Measurements from ENCODE around the gene DOCK1.

Gene DOCK1

GRCh38 chr10:127094984-127095383 lies 189.8 kb downstream of the DOCK1 start:
- DNase-seq, result no peak

DNA sequence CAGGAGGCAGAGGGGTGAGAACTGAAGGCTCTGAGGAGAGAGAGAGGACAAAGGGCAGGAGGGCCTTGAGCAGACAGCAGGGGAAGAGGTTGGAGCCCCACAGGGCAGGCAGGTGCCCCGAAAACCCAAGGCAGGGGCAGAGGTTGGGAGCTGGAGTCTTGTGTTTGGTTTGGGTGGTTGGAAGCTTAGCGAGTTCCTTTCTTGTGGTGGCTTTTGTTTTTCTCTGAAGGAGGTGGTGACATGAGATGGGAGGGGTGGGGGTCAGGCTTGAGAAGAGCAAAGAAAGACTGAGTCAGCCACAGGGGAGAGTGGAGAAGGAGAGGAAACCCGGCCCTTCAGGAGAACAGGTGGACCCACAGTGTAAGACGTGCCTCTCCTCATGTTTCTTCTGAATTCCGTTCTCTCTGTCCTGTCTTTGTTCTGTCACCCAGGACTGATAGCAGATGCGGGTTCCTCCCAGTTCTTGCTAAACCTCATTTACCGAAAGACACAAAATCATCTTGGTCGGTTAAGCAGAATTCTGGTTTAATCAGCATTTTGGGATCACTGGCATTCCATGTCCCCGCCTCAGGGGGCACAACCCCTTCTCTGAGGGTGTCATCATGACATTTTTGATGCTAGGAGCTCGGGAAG lies 195.9 kb downstream of the DOCK1 start:
- DNase-seq, result no peak

DNA sequence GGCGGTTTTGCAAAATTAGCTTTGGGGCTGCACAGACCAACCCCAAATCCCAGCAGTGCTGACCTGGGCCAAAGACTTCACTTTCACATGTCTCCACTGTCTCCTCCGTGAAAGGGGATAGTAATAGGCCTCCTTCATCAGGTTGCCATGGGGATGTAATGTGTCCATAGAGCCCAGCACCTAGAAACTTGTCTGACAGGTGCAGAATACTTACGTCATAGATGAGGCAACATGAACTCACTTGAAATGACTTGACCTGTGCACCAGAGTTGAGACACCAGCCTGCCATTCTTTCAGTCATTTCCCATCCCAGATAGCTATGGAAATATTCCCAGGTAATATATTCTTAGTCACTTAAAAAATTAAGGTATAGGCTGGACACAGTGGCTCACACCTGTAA lies 196.9 kb downstream of the DOCK1 start:
- no peak for DNase-seq

GRCh38 chr10:127115100-127115499 lies 209.9 kb downstream of the DOCK1 start:
- DNase-seq, result no peak

GRCh38 chr10:127117125-127117524 lies 211.9 kb downstream of the DOCK1 start:
- no peak for DNase-seq

- no peak for DNase-seq
Observed at GRCh38 chr10:127118034-127118433, 212.8 kb downstream of the DOCK1 start.

GRCh38 chr10:127119936-127120335 lies 214.7 kb downstream of the DOCK1 start:
- DNase-seq, result no peak

- DNase-seq, result no peak
Observed at GRCh38 chr10:127122831-127123230, 217.6 kb downstream of the DOCK1 start.

GRCh38 chr10:127123626-127124025 lies 218.4 kb downstream of the DOCK1 start:
- no peak for DNase-seq

DNA sequence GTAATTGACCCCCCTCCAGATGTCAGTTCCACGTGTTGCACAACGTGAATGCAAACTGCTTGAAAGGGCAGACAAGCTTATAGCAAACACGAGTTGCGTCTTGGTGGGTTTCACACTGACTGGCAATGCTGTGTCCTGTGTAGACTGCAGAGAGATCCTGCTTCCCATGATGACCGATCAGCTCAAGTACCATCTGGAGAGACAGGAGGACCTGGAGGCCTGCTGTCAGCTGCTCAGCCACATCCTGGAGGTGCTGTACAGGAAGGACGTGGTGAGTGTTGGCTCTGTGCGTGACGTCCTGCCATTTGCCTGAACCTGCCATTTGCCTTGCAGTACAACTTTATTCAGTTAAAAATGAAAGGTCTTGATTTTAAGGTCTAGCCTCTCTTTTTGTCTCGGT lies 220.1 kb downstream of the DOCK1 start:
- no peak for DNase-seq

DNA sequence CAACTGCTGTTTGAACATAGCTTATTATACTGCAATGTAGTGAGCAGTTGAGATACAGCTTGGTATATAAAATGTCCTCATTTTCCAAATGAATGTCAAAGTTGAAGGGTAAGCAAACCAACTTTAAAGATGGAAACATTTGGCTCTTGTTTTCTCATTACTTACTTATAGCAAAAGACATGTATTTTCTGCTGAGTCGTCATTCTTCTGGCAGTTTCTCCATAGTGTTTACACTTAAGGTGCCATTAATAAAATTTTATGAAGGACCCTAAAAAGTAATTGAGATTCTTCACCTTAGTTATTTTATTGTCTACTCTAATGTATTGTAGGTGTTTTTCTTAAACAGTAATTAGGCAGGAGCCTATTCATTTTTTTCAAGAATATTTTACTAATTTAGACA lies 222.6 kb downstream of the DOCK1 start:
- DNase-seq, result no peak

DNA sequence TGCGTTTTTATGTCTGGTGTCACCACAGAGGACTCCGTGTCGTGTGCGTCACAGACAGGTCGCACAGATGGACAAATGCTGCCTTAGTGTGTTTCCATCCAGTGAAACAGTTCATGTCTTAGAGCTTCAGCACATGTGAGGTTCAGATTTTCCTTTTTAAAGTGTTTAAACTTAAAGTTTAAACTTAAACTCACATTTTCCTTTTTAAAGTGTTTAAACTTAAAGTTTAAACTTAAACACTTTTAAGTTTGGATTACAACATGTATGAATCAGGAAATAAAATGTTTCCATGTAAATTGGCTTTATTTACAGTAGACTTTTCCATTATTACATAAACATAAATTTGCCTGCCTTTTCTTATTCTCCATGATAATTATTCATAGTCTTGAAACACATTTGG lies 223.9 kb downstream of the DOCK1 start:
- DNase-seq, result no peak

- no peak for DNase-seq
Observed at GRCh38 chr10:127132451-127132850, 227.2 kb downstream of the DOCK1 start.

DNA sequence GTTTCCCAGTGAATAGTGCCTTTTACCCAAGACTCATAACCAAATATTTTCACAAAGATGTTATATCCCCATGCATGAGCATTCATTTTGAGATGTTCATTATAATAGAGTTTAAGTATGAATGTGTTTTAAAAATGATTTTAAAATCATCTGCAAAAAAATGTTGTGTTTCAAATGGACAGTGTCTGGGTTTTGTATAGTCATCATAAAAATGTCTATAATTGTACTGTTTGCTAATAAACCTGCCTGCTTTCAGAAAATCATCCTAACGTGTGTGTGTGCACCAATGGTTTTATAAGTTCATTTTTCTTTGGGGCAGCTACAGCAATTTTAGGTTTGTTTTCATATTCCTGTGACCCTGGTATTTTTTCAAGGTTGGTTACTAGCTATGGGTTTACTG lies 228.0 kb downstream of the DOCK1 start:
- no peak for DNase-seq

DNA sequence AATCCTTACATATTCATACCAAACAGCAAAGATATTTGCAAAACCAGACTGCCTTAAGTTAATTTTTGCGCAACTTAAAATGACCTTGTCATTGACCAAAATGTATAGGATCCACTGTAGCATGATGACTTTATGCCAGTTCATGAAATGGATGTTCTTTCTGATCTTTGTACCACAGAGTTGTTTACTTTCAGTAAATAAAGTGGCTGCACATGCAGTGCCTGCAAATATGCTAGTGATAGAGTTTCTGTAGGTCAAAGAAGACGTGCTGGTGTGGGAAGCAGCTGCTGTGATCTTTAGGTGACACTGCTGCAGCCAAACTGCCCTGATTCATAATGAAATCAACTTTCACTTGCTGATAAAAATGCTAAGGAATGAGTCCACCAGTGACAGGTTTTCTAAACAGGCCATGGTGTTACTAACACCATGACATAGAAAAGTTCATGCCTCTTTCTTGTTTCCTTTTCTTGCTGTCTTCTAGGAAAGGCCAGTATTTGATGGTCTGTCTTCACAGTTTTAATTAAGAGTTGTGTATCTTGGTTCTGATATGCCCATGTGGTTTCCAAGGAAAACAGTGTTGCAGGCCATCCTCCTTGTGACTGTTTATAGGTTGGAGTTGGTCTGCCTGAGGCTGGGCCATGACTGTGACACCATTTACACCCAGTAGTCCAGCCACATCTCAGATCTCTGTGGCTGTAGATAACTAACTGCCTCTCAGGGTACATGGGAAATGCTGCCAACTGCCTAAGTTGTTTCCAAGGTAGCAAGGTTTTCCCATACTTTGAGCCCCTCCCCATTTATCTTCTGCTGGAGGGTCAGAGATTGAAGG lies 228.7 kb downstream of the DOCK1 start:
- DNase-seq, result no peak

DNA sequence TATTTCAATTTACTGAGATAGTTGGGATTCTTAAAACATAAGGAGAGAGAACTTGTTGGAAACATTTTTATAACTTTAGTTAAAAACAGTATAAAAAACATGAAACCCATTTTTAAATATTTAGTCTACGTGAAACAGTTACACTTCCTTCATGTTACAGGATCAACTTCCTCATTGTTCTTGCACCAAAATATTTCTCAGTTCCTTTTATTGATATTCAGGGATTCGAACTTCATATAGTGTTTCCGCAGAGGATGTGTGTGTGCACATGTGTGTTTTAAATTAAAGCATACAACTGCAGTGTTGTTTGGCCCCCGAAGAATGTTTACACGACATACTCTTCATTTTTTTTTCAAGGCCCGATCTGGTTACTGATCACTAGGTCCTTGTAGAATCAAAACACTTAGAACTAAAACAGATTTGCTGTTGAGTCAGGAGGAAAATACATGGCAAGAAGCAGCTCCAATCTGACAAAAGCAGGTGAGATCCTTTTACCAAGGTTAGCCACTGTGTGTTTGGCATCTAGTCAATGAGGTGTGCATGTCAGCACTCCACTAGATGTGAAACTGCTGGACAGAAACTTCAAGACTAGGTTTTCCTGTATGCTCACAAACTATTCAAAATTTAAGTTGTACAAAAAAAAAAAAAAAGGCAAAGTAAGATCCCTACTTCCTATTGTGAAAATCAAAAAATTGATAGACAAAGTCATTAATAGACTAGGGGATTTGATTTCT lies 230.8 kb downstream of the DOCK1 start:
- DNase-seq, result no peak

DNA sequence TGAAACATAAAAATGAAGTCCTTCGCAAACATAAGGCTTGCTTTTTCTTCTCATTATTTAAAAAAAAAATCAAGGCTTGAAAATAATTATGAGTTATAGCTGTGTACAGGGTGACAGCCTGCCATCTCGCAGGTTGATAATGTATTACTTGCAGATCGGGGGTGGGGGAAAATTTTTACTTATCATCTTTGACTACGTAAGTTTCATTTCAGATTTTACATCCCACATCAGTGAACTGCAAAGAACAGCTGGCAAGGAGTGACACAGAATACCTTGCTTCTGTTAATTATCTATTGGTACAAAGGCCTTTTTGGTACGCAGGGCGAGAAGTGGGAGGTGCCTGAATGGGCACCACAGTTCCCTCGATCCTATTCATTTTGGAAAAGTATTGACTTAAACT lies 232.2 kb downstream of the DOCK1 start:
- DNase-seq, result no peak

- no peak for DNase-seq
Observed at GRCh38 chr10:127142136-127142535, 236.9 kb downstream of the DOCK1 start.

DNA sequence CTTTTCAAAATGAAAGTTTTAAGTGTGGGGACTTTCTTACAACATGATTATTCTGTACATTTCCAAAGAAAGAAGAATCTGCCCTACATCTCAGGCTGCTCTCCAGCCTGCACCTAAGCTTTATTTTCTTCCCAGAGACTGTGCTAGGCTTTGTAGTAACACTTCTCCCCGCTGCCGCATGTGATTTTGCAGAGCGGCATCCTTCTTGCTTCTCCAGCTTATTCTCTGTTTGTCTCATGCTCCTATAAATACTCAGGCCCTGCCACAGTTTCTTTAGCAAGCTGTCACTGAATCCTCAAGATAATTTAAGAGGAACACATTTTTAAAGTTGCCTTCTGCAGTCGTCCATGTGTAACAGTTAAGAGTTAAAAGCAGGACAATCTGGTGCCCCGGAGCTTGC lies 237.6 kb downstream of the DOCK1 start:
- no peak for DNase-seq

- DNase-seq, result no peak
Observed at GRCh38 chr10:127145173-127145572, 239.9 kb downstream of the DOCK1 start.

GRCh38 chr10:127146661-127147060 lies 241.4 kb downstream of the DOCK1 start:
- DNase-seq, result no peak

DNA sequence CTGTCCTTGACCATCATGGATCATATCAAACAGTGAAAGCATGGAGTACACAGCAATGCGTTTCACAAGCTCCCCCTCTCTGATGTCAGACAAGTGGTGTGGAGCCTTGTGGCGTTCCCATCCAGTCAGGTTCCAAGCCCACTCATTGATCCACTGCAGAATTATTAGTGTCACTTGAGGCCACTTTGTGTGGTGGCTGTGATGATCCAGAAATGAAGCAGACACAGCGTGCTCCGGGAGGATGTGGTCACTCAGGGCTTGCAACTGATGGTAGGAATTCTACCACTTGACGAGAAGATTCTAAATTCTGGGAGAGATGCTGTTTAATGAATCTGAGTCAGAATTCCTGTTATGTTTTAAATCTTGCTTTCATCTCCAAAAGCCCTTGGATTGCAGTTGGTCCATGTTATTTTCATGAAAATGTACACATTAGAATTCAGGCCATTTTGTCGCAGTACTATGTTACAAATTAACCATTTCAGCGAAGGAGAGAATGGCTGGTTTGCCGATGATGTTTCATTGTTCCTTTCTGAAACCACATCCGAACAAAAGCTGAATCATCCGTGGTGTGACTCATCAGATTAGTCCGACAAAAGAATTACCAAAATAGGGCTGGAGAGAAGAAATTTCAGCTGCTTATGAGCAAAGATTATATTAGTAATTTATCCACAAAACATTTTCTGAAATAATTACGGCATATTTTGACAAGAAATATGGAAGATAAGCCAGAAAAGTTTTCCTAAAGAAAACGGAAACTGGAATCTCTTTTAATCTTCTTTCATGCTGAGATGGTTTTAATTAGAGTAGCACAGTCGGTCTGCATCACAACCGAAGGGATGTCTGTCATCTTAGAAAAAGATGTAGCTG lies 243.1 kb downstream of the DOCK1 start:
- DNase-seq, result no peak

DNA sequence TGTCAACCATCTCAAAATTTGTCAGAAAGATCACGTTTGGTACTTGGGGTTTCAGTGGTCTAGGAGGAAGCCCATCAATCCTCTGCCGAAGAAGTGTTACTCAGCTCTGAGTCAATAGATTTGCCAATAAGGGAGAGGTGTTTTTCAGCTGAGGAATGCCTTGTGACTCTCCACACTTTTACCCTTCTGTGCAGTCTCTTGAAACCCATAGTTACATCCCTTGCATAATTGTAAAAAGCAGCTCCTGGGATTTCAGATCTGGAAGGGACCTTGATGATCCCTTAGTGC lies 243.6 kb downstream of the DOCK1 start:
- no peak for DNase-seq

Measured in NCI-H1105 (cell line).